Dendritic cell treated with granulocyte-macrophage colony-stimulating factor and Interleukin-4, amounts not matched to agents 40 ng/mL and 50 ng/mL, for 4 days (primary cell): Measurements from ENCODE around the gene BCL2L11.

Source experiments
- H3K27ac Mint-ChIP-seq: one replicate; pipeline ENCODE4 v1.8.0; 2022; ENCODE audit warnings: mild to moderate bottlenecking, mixed read lengths
- H3K27me3 Mint-ChIP-seq: one replicate; pipeline ENCODE4 v1.8.0; 2022; ENCODE audit warnings: mild to moderate bottlenecking, mixed read lengths
- H3K36me3 Mint-ChIP-seq: one replicate; pipeline ENCODE4 v1.8.0; 2022; ENCODE audit warnings: low read depth, mixed read lengths
- H3K4me1 Mint-ChIP-seq: one replicate; pipeline ENCODE4 v1.8.0; 2022; ENCODE audit warnings: low read depth, mixed read lengths
- H3K4me3 Mint-ChIP-seq: one replicate; pipeline ENCODE4 v1.8.0; 2022; ENCODE audit warnings: mild to moderate bottlenecking, moderate library complexity, mixed read lengths
- H3K9me3 Mint-ChIP-seq: one replicate; pipeline ENCODE4 v1.8.0; 2022; ENCODE audit warnings: mixed read lengths
- intact Hi-C: fragments of 100-400 bp; cut with micrococcal nuclease; formaldehyde crosslinking; loops from one replicate; pipeline ENCODE4 v1.15.0; 2022

Gene BCL2L11

GRCh38 chr2:111190816-111191540 lies 70.3 kb downstream of the BCL2L11 start:
- Mint-ChIP-seq H3K4me3 (no peak overlapping the region), H3K9me3 (no peaks in the 10 kb centered on the region), H3K36me3 (no peaks in the 10 kb centered on the region), H3K27ac (peak overlapping the region; percentile 46), H3K4me1 (peaks cover 33% of the 10 kb centered on the region), H3K27me3 (peaks cover 4% of the 10 kb centered on the region)
- intact Hi-C loops: no loop called here

- no peak overlapping the region for H3K27ac Mint-ChIP-seq
- peaks cover 33% of the 10 kb centered on the region for H3K4me1 Mint-ChIP-seq
- H3K4me3 Mint-ChIP-seq: no peak overlapping the region
- no peaks in the 10 kb centered on the region for H3K9me3 Mint-ChIP-seq
- intact Hi-C loops: no loop called here
- peaks cover 6% of the 10 kb centered on the region for H3K27me3 Mint-ChIP-seq
- H3K36me3 Mint-ChIP-seq: no peaks in the 10 kb centered on the region
Observed at GRCh38 chr2:111191877-111192276, 71.2 kb downstream of the BCL2L11 start.

GRCh38 chr2:111192776-111193368 lies 72.2 kb downstream of the BCL2L11 start:
- no peaks in the 10 kb centered on the region for H3K9me3 Mint-ChIP-seq

GRCh38 chr2:111194835-111195621 lies 74.3 kb downstream of the BCL2L11 start:
- Mint-ChIP-seq H3K27me3 (peaks cover 6% of the 10 kb centered on the region), H3K4me1 (peaks cover 23% of the 10 kb centered on the region), H3K27ac (no peak overlapping the region), H3K4me3 (no peak overlapping the region), H3K9me3 (no peaks in the 10 kb centered on the region), H3K36me3 (no peaks in the 10 kb centered on the region)
- intact Hi-C loops: no loop called here

More at GRCh38 chr2:111192776-111193368, 72.2 kb downstream of the BCL2L11 start:
- no peak overlapping the region for H3K4me3 Mint-ChIP-seq
- intact Hi-C loops: no loop called here
- H3K27me3 Mint-ChIP-seq: peaks cover 6% of the 10 kb centered on the region
- H3K36me3 Mint-ChIP-seq: no peaks in the 10 kb centered on the region
- H3K4me1 Mint-ChIP-seq: peaks cover 33% of the 10 kb centered on the region
- H3K27ac Mint-ChIP-seq: no peak overlapping the region

- intact Hi-C loops: no loop called here
- Mint-ChIP-seq H3K27me3 (peaks cover 6% of the 10 kb centered on the region), H3K27ac (no peak overlapping the region), H3K9me3 (no peaks in the 10 kb centered on the region), H3K4me3 (no peak overlapping the region), H3K4me1 (peaks cover 15% of the 10 kb centered on the region), H3K36me3 (no peaks in the 10 kb centered on the region)
Observed at GRCh38 chr2:111196435-111196834, 75.7 kb downstream of the BCL2L11 start.

DNA sequence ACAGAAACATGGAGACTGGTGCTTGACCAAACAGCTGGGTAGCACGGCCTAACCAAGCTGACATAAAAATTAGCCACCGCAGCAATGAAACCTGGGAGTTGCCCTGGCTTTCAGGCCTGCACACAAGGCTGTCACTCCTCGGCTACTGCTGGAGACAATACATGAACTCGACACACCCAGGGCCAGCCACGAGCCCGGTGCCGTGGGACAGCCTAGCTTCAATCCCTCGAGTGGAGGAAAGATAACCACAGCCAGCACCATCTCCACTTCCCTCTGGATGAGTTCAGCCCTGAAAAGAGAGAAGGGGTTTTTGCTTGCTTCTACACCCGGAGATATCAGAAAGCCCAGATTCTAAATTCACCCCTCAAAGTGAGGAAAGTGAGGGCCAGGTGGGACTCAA lies 78.0 kb downstream of the BCL2L11 start:
- peaks cover 7% of the 10 kb centered on the region for H3K4me1 Mint-ChIP-seq
- H3K27me3 Mint-ChIP-seq: peaks cover 6% of the 10 kb centered on the region
- no peak overlapping the region for H3K4me3 Mint-ChIP-seq
- H3K9me3 Mint-ChIP-seq: no peaks in the 10 kb centered on the region
- no peaks in the 10 kb centered on the region for H3K36me3 Mint-ChIP-seq
- no peak overlapping the region for H3K27ac Mint-ChIP-seq
- intact Hi-C loops: no loop called here

DNA sequence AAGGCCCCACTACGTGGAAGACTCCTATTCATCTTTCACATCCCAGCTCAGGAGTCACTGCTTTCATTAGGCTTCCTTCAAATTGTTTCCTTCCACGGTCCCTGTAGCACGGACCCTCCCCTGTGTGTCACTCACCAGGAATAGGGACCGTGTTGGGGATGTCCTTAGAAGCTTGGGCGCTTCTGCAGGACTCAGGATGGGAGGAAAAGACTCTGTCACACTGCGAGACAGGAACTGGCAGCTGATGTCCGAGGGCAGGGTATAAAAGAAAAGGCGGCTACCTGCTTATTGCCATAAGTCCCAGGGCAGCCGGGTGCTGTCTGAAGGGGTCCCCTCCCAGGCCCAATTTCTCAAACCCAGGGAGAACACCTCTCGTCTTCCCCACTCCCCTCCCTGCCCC lies 79.1 kb downstream of the BCL2L11 start:
- no peaks in the 10 kb centered on the region for H3K9me3 Mint-ChIP-seq
- peaks cover 14% of the 10 kb centered on the region for H3K4me1 Mint-ChIP-seq
- peaks cover 6% of the 10 kb centered on the region for H3K27me3 Mint-ChIP-seq
- H3K36me3 Mint-ChIP-seq: no peaks in the 10 kb centered on the region
- intact Hi-C loops: no loop called here
- no peak overlapping the region for H3K4me3 Mint-ChIP-seq
- H3K27ac Mint-ChIP-seq: no peak overlapping the region

DNA sequence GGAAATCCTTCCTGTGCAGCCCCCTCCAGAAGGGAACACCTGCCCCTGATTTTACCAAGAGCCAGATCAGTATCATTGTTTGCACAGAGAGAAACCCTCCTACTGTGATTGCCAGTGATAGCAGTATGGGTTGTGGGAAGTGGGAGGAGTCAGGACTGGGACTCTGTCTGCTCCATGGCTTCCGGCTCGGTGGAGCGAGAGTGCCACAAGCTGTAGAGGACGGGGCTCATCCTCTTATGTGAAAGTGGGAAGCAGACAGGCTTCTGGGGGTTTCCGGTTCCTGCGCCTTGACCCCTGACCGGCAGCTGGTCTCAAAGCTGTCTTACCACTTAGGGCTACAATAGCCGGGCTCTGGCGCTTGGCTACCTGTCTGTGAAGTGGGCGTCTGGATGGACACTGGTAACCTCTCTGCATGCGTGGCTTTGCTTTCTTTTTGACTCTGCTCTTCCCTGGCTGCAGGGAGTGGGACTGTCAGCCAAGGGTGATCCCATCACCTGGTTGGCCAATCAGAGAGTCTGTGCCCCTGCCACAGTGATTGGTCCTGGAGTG lies 79.7 kb downstream of the BCL2L11 start:
- Mint-ChIP-seq H3K36me3 (no peaks in the 10 kb centered on the region), H3K4me3 (no peak overlapping the region), H3K9me3 (no peaks in the 10 kb centered on the region), H3K27ac (no peak overlapping the region), H3K27me3 (peaks cover 6% of the 10 kb centered on the region), H3K4me1 (peaks cover 19% of the 10 kb centered on the region)
- intact Hi-C loops: no loop called here

DNA sequence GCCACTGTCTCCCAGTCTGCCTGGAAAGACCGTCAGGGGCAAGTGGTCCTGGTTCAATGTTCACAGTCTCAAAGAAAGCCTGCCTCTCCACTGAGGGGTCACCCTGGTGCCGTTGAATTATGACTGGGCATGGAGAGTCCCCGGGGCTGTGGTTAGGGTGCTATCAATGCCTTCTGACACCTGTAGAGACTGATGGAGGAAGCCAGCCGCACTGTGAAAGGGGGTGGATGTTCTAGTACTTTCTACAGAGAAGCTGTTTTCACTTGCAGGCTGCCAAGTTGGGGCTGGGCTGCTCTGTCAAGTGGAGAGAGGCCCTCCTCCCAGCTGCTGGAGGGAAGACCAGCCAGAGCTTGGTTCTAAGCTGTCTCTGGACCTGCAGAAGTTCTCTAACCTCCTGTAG lies 80.5 kb downstream of the BCL2L11 start:
- no peaks in the 10 kb centered on the region for H3K9me3 Mint-ChIP-seq
- H3K27ac Mint-ChIP-seq: no peak overlapping the region
- no peaks in the 10 kb centered on the region for H3K36me3 Mint-ChIP-seq
- no peak overlapping the region for H3K4me3 Mint-ChIP-seq
- peaks cover 5% of the 10 kb centered on the region for H3K27me3 Mint-ChIP-seq
- H3K4me1 Mint-ChIP-seq: peaks cover 19% of the 10 kb centered on the region
- intact Hi-C loops: no loop called here

GRCh38 chr2:111202266-111203040 lies 81.7 kb downstream of the BCL2L11 start:
- Mint-ChIP-seq H3K4me3 (no peak overlapping the region), H3K27ac (no peak overlapping the region), H3K9me3 (no peaks in the 10 kb centered on the region), H3K4me1 (peaks cover 22% of the 10 kb centered on the region), H3K27me3 (no peaks in the 10 kb centered on the region), H3K36me3 (no peaks in the 10 kb centered on the region)
- intact Hi-C loops: no loop called here

DNA sequence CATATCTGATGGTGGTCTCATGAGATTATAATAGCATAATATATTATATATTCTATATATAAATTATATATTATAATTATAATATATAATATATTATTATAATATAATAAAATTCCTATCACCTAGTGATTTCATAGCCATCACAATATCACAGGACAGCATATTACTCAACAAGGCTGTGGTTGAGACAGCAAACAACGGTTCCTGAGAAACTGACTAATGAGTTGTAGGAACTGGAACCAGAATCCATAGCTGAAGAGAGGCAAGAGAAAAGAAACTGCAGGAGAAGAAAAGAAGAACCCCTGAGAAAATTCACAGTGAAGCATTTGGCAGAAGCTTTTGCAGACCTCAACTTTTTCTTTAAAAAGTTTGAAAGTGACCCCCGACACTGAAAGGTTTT lies 84.0 kb downstream of the BCL2L11 start:
- Mint-ChIP-seq H3K4me3 (no peak overlapping the region), H3K36me3 (no peaks in the 10 kb centered on the region), H3K9me3 (no peaks in the 10 kb centered on the region), H3K27ac (peak overlapping the region; percentile 34), H3K27me3 (no peaks in the 10 kb centered on the region), H3K4me1 (peaks cover 26% of the 10 kb centered on the region)
- intact Hi-C loops: no loop called here

DNA sequence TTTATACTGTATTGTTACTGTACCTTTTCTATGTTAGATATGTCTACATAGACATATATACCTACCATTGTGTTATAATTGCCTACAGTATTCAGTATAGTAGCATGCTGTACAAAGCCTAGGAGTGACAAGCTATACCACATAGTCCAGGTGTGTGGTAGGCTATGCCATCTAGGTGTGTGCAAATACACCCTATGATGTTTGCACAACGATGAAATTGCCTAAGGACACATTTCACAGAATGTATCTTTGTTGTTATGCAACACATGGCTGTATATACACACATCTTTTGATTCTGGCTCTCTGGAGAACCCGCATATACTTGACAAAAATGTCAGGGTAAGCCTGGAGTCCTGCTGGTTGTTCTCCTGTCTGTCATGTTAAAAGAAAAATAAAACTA lies 85.1 kb downstream of the BCL2L11 start:
- H3K27me3 Mint-ChIP-seq: no peaks in the 10 kb centered on the region
- H3K9me3 Mint-ChIP-seq: no peaks in the 10 kb centered on the region
- H3K27ac Mint-ChIP-seq: no peak overlapping the region
- H3K4me3 Mint-ChIP-seq: no peak overlapping the region
- no peaks in the 10 kb centered on the region for H3K36me3 Mint-ChIP-seq
- intact Hi-C loops: no loop called here
- H3K4me1 Mint-ChIP-seq: peaks cover 23% of the 10 kb centered on the region

DNA sequence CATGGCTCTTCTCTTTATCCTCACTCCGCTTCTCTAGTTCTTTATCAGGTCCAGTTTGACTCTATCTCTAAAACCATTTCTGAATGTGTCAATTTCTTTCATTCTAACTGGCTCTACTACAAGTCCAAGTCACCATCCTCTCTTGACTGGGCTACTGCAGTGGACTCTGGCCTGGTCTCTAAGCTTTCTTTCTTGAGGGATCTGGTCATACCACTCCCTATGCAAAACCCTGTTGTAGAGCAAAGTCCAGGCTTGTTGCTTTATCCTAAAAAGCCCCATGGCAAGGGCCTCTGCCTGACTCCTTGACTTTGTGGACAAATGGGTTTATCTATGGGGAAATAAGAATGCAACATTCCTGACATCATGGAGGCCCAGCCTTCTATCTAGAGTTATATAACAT lies 87.1 kb downstream of the BCL2L11 start:
- H3K27me3 Mint-ChIP-seq: no peaks in the 10 kb centered on the region
- intact Hi-C loops: no loop called here
- no peaks in the 10 kb centered on the region for H3K36me3 Mint-ChIP-seq
- H3K27ac Mint-ChIP-seq: peak overlapping the region; percentile 40
- H3K4me1 Mint-ChIP-seq: peaks cover 21% of the 10 kb centered on the region
- no peaks in the 10 kb centered on the region for H3K9me3 Mint-ChIP-seq
- H3K4me3 Mint-ChIP-seq: no peak overlapping the region
